Measurements from ENCODE around the gene DRC1. TPM values are rescaled to one million over a fixed set of nuclear protein-coding genes. Genes with fewer than 3 reads are reported as not detected.

Gene DRC1
- total RNA-seq, 2 experiments from 2014 or later: not detected

GRCh38 chr2:26471766-26472706 is 70.3 kb downstream of the DRC1 start:
- Histone ChIP-seq H3K4me1 (ENCODE audit: insufficient read depth, low read length, poor library complexity, severe bottlenecking) (no peaks in the 10 kb centered on the region), H4K20me1 (ENCODE audit: insufficient read depth, low read length) (no peaks in the 10 kb centered on the region), H3K4me3 (ENCODE audit: low read depth, low read length, poor library complexity, severe bottlenecking) (no peak overlapping the region), H3K9me3 (ENCODE audit: low read length) (peaks cover 6% of the 10 kb centered on the region; the same call in 1 of the 2 replicates), H3K27ac (ENCODE audit: low read depth, low read length, poor library complexity, severe bottlenecking) (no peak overlapping the region), H3K9me2 (ENCODE audit: insufficient read depth, low read length) (no peaks in the 10 kb centered on the region), H2AFZ (ENCODE audit: low read length) (no peak overlapping the region), H3K4me2 (ENCODE audit: low read length) (no peak overlapping the region), H3K79me2 (ENCODE audit: insufficient read depth, low read depth, low read length) (no peaks in the 10 kb centered on the region), H3K36me3 (ENCODE audit: insufficient read depth, low read length) (no peaks in the 10 kb centered on the region)
- no TSS peak for BruUV-seq (replicated peaks)
- TF ChIP-seq EZH2phosphoT487 (IDR thresholded peaks at IDR 0.05; ENCODE audit: borderline replicate concordance, low read depth, low read length): no peak
- TF ChIP-seq, protein P1, sequence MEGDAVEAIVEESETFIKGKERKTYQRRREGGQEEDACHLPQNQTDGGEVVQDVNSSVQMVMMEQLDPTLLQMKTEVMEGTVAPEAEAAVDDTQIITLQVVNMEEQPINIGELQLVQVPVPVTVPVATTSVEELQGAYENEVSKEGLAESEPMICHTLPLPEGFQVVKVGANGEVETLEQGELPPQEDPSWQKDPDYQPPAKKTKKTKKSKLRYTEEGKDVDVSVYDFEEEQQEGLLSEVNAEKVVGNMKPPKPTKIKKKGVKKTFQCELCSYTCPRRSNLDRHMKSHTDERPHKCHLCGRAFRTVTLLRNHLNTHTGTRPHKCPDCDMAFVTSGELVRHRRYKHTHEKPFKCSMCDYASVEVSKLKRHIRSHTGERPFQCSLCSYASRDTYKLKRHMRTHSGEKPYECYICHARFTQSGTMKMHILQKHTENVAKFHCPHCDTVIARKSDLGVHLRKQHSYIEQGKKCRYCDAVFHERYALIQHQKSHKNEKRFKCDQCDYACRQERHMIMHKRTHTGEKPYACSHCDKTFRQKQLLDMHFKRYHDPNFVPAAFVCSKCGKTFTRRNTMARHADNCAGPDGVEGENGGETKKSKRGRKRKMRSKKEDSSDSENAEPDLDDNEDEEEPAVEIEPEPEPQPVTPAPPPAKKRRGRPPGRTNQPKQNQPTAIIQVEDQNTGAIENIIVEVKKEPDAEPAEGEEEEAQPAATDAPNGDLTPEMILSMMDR (conservative IDR thresholded peaks at IDR 0.05; ENCODE audit: low read length): no peak
- POLR2A ChIA-PET: no interaction called here
- DNase-seq (ENCODE audit: low spot score): no peak
- CTCF ChIA-PET (ENCODE audit: unreplicated experiment): no interaction called here
- intact Hi-C loops (cut with micrococcal nuclease; ENCODE audit: unreplicated experiment): no loop called here

- intact Hi-C loops (cut with micrococcal nuclease; ENCODE audit: unreplicated experiment): no loop called here
- no peak for TF ChIP-seq EZH2phosphoT487 (IDR thresholded peaks at IDR 0.05; ENCODE audit: borderline replicate concordance, low read depth, low read length)
- TF ChIP-seq, protein P1 (conservative IDR thresholded peaks at IDR 0.05; ENCODE audit: low read length): no peak
- H3K27ac ChIP-seq (ENCODE audit: low read depth, low read length, poor library complexity, severe bottlenecking): no peak overlapping the region
- no peaks in the 10 kb centered on the region for H3K79me2 ChIP-seq (ENCODE audit: insufficient read depth, low read depth, low read length)
- ChIA-PET POLR2A (no interaction called here), CTCF (ENCODE audit: unreplicated experiment) (no interaction called here)
- H3K9me2 ChIP-seq (ENCODE audit: insufficient read depth, low read length): no peaks in the 10 kb centered on the region
- no TSS peak for BruUV-seq (replicated peaks)
- no peaks in the 10 kb centered on the region for H4K20me1 ChIP-seq (ENCODE audit: insufficient read depth, low read length)
- H3K4me1 ChIP-seq (ENCODE audit: insufficient read depth, low read length, poor library complexity, severe bottlenecking): no peaks in the 10 kb centered on the region
- no peak overlapping the region for H2AFZ ChIP-seq (ENCODE audit: low read length)
- H3K9me3 ChIP-seq (ENCODE audit: low read length): peaks cover 6% of the 10 kb centered on the region; the same call in 1 of the 2 replicates
- H3K36me3 ChIP-seq (ENCODE audit: insufficient read depth, low read length): no peaks in the 10 kb centered on the region
- DNase-seq (ENCODE audit: low spot score): no peak
- no peak overlapping the region for H3K4me3 ChIP-seq (ENCODE audit: low read depth, low read length, poor library complexity, severe bottlenecking)
- no peak overlapping the region for H3K4me2 ChIP-seq (ENCODE audit: low read length)
Observed at GRCh38 chr2:26472821-26473655, 71.3 kb downstream of the DRC1 start.
